GM12892 (cell line): Measurements from ENCODE around the gene MTARC1.

Experiments used
- POLR2A ChIP-seq: IDR thresholded peaks from 2 replicates; pipeline ENCODE4 v1.6.1; 2011; ENCODE audit warnings: low read depth, low read length, control low read depth
- POLR2AphosphoS5 ChIP-seq: IDR thresholded peaks from 2 replicates; pipeline ENCODE4 v1.6.1; 2011; ENCODE audit warnings: low read depth, low read length, control low read depth
- TAF1 ChIP-seq: IDR thresholded peaks from 2 replicates; pipeline ENCODE4 v1.6.1; 2011; ENCODE audit warnings: low read depth, mild to moderate bottlenecking, control low read depth, low read length, borderline replicate concordance

- TF ChIP-seq POLR2A: no peak
- TF ChIP-seq POLR2AphosphoS5: no peak
- no peak for TF ChIP-seq TAF1
Observed at GRCh38 chr1:220747437-220748088, 39.1 kb upstream of the MTARC1 start.
